SU-DHL-6 (cell line): ENCODE measurements around the gene KCND3.

Source experiments
- EZH2phosphoT487 ChIP-seq: fragments of 200-600 bp; sonication (generic), shearing (Covaris generic); conservative IDR thresholded peaks from 2 replicates; pipeline ENCODE4 v1.6.1; 2018; ENCODE audit warnings: mild to moderate bottlenecking, antibody characterized with exemption, low read length, moderate library complexity, mixed read lengths
- TF ChIP-seq, protein P1 (sequence below): fragments of 200-600 bp; sonication (generic); IDR thresholded peaks from one replicate; pipeline ENCODE4 v1.5.1; 2017; ENCODE audit warnings: antibody characterized with exemption, mild to moderate bottlenecking, low read length, moderate library complexity; ENCODE audit not compliant: insufficient read depth, poor library complexity, severe bottlenecking

DNA sequence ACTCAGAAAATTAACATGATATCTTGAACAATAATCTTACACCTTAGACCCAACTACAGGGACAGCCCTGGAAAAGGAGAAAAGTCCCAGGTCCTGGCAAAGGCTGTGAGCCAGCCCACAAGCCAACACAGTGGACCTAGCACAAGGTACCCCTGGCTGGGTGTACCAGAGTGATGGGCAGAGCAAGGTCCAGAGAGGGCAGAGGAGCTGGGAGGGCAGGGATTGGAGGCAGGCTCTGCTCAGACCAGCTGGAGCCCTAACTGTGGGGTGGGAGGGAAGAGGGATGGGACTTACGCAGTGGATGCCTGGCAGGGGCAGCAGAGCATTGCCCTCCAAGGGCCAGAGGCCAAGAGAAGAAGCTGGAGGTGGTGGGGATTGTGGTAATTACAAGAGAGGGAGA lies 101.6 kb downstream of the KCND3 start:
- TF ChIP-seq, protein P1, sequence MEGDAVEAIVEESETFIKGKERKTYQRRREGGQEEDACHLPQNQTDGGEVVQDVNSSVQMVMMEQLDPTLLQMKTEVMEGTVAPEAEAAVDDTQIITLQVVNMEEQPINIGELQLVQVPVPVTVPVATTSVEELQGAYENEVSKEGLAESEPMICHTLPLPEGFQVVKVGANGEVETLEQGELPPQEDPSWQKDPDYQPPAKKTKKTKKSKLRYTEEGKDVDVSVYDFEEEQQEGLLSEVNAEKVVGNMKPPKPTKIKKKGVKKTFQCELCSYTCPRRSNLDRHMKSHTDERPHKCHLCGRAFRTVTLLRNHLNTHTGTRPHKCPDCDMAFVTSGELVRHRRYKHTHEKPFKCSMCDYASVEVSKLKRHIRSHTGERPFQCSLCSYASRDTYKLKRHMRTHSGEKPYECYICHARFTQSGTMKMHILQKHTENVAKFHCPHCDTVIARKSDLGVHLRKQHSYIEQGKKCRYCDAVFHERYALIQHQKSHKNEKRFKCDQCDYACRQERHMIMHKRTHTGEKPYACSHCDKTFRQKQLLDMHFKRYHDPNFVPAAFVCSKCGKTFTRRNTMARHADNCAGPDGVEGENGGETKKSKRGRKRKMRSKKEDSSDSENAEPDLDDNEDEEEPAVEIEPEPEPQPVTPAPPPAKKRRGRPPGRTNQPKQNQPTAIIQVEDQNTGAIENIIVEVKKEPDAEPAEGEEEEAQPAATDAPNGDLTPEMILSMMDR = no peak
- no peak for TF ChIP-seq EZH2phosphoT487
